Stimulated activated naive B cell treated with anti-CD40 and anti-IgM and Interleukin-4, amounts not matched to agents 10 μg/mL and 1 μg/mL and 100 μg/mL, for 72 hours (primary cell): ENCODE measurements around the gene ZNF135.

Experiments used
- ATAC-seq, 2 donors: fragments of 150-1000 bp; cut with Tn5 transposase; replicated peaks; 2 replicates each; pipeline ENCODE4 v1.10.0; 2021; ENCODE audit warnings: moderate library complexity in 1 of 2
- DNase-seq: peaks from one replicate; pipeline ENCODE4 v3.0.0; 2021
- H3K27ac Mint-ChIP-seq: one replicate; pipeline ENCODE4 v1.8.0; 2022; ENCODE audit warnings: mild to moderate bottlenecking, mixed read lengths
- H3K27me3 Mint-ChIP-seq, 2 donors: one replicate each; pipeline ENCODE4 v1.8.0; 2022; ENCODE audit warnings: mixed read lengths in 2 of 2
- H3K36me3 Mint-ChIP-seq, 2 donors: one replicate each; pipeline ENCODE4 v1.8.0; 2022; ENCODE audit warnings: mixed read lengths in 2 of 2, mild to moderate bottlenecking in 1 of 2
- H3K4me1 Mint-ChIP-seq, 2 donors: one replicate each; pipeline ENCODE4 v1.8.0; 2022; ENCODE audit warnings: mixed read lengths in 2 of 2, mild to moderate bottlenecking in 1 of 2
- H3K4me3 Mint-ChIP-seq, 2 donors: one replicate each; pipeline ENCODE4 v1.8.0; 2022; ENCODE audit warnings: mild to moderate bottlenecking in 2 of 2, mixed read lengths in 2 of 2, moderate library complexity in 1 of 2
- H3K9me3 Mint-ChIP-seq, 2 donors: one replicate each; pipeline ENCODE4 v1.8.0; 2022; ENCODE audit warnings: mixed read lengths in 2 of 2, mild to moderate bottlenecking in 1 of 2

The ZNF135 gene

DNA sequence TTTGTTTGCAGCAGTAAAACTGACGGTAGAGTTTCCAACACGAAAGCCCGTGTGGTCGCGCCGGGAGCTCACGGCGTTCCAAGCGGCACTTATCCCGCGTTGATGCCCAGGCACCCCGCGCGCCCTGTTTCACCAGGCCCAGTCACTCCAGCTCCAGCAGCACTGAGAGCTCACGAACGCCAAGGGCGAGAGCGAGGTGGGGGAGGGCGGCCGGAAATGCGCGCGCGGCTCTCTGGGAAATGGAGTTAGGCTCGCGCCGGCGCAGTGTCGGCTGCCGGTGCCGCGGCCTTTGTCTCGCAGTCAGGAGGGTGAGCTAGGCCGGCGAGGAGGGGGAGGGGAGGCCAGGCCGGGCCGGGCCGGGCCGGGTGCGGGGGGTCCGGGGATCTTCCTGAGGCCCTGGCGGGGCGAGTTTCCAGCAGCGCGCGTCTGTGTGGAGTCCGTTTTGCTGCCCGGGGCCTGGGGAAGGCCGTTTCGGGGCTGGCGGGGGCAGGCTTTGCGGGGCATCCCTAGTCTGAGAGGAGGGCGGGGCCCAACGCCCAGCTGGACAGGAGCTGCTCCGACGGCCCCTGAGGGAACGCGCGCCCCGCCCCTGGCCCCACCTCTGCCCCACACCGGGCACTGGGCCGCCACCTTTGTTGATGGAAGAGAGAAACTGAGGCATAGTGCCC, at the start of gene ZNF135:
TSS of gene ZNF135 (plus strand) at position 280 of the 668 bp plus-strand sequence. CDS start 721 bp downstream, outside the sequence.
- H3K4me1 Mint-ChIP-seq: peaks cover 8 to 18% of the 10 kb centered on the region in 2 donors
- peak within 1 kb of the TSS; percentile 81 to 91 for H3K4me3 Mint-ChIP-seq
- peaks cover 36 to 45% of the 10 kb centered on the region in 2 donors for H3K36me3 Mint-ChIP-seq
- peak; percentile 92 to 93 for ATAC-seq
- H3K27me3 Mint-ChIP-seq: peaks cover 19 to 22% of the 10 kb centered on the region in 2 donors
- H3K9me3 Mint-ChIP-seq: peaks cover 12 to 15% of the 10 kb centered on the region in 2 donors
- DNase-seq: peak; percentile 86
- peak within 1 kb of the TSS; percentile 95 for H3K27ac Mint-ChIP-seq

DNA sequence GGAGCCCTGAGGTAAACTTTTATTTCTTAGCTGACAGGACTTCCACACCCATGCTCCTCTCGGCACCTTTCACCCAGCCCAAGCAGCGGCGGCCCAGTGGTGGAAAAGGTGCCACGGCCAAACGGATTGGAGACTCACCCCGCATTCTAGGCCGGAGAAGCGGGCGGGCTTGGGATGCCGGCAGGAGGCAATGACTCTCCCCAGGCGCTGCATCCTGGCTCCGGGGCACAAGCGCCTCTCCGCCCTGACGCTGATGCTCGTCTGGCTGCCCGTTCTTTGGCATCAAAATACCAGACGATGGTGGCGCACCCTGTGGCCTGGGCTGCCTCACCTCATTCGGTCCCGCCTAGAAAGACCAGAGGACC, 49.8 kb upstream of the ZNF135 start:
- peaks cover 13 to 29% of the 10 kb centered on the region in 2 donors for H3K4me1 Mint-ChIP-seq
- peaks cover 43 to 60% of the 10 kb centered on the region in 2 donors for H3K36me3 Mint-ChIP-seq
- H3K27ac Mint-ChIP-seq: peak overlapping the region; percentile 98
- ATAC-seq (no peak), DNase-seq (no peak)
- peaks cover 13 to 17% of the 10 kb centered on the region in 2 donors for H3K9me3 Mint-ChIP-seq
- peak overlapping the region; percentile 84 to 93 for H3K4me3 Mint-ChIP-seq
- no peaks in the 10 kb centered on the region for H3K27me3 Mint-ChIP-seq

GRCh38 chr19:58009666-58010301, 49.3 kb upstream of the ZNF135 start:
- Mint-ChIP-seq H3K9me3 (peaks cover 9 to 13% of the 10 kb centered on the region in 2 donors), H3K4me1 (peaks cover 8 to 24% of the 10 kb centered on the region in 2 donors), H3K27me3 (no peaks in the 10 kb centered on the region), H3K27ac (peak overlapping the region; percentile 98), H3K4me3 (peak overlapping the region; percentile 84 to 93), H3K36me3 (peaks cover 38 to 55% of the 10 kb centered on the region in 2 donors)
- peak; percentile 87 for DNase-seq
- ATAC-seq: peak; percentile 98

DNA sequence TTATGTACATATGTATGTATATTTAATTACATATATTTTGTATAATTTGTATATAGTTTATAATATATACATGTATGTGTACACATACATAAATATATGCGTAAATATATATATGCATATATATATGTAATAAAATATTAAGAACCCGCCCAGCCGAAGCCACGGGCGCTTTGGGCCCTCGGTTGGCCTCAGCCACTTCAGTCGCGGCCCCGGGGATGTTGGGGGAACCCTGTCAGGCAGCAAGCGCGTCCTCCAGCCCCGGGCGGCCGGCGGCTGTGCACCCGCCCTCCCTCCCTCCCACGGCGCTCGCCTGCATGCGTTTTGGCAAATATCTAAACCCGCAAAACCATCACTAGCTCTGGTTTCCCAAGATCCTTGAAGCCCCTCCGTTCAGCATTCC, 48.6 kb upstream of the ZNF135 start:
- DNase-seq: no peak
- Mint-ChIP-seq H3K9me3 (peaks cover 9 to 11% of the 10 kb centered on the region in 2 donors), H3K27ac (no peak overlapping the region), H3K27me3 (no peaks in the 10 kb centered on the region), H3K36me3 (peaks cover 31 to 48% of the 10 kb centered on the region in 2 donors), H3K4me1 (peaks cover 8 to 20% of the 10 kb centered on the region in 2 donors), H3K4me3 (peak overlapping the region; percentile 60 to 84)
- no peak for ATAC-seq

GRCh38 chr19:58014141-58014540, 44.9 kb upstream of the ZNF135 start:
- Mint-ChIP-seq H3K9me3 (peaks cover 4% of the 10 kb centered on the region in 2 donors), H3K27ac (no peak overlapping the region), H3K27me3 (peaks cover 8 to 18% of the 10 kb centered on the region in 2 donors), H3K4me1 (peaks cover 2 to 5% of the 10 kb centered on the region in 2 donors), H3K4me3 (no peak overlapping the region), H3K36me3 (peaks cover 12 to 20% of the 10 kb centered on the region in 2 donors)
- no peak for ATAC-seq
- no peak for DNase-seq

- no peak overlapping the region for H3K4me3 Mint-ChIP-seq
- H3K27me3 Mint-ChIP-seq: peaks cover 8 to 18% of the 10 kb centered on the region in 2 donors
- DNase-seq (no peak), ATAC-seq (no peak)
- no peak overlapping the region for H3K27ac Mint-ChIP-seq
- H3K36me3 Mint-ChIP-seq: peaks cover 0 to 4% of the 10 kb centered on the region in 2 donors
- H3K4me1 Mint-ChIP-seq: peaks cover 0 to 5% of the 10 kb centered on the region in 2 donors
- peaks cover 2 to 4% of the 10 kb centered on the region in 2 donors for H3K9me3 Mint-ChIP-seq
Observed at GRCh38 chr19:58020129-58020528, 39.0 kb upstream of the ZNF135 start.

DNA sequence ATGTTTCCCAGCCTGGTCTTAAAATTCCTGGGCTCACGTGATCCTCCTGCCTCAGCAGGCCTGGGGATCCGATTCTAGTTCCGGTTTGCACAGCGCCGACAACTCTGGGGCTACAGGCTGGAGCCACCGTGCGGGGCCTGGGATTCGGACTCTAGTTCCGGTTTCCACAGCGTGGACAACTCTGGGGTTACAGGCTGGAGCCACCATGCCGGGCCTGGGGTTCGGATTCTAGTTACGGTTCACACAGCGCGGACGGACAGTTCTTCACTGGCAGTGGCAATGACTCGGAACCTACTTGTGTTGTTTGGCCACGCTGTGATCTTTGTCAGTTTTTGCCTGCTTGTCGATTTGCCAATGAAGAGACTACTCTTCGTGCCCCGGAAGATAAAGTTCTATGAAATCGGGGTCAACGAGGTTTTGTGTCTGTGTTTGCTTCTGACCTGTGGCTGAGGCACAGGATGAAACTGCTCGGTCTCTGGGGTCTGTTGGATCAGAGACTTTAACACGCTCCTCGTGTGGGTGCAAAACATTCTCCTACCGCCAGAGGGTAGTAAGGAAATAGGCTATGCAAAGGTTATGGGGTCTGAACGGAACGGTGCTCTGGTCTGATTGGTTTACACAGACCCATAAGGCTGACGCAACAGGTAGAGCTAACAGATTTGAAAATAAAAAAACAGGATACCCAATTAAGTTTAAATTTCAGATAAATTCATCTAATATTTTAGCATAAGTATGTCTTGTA, 37.4 kb upstream of the ZNF135 start:
- peaks cover 4 to 6% of the 10 kb centered on the region in 2 donors for H3K9me3 Mint-ChIP-seq
- peaks cover 4 to 13% of the 10 kb centered on the region in 2 donors for H3K27me3 Mint-ChIP-seq
- H3K4me1 Mint-ChIP-seq: peaks cover 0 to 5% of the 10 kb centered on the region in 2 donors
- peak overlapping the region; percentile 51 for H3K27ac Mint-ChIP-seq
- H3K4me3 Mint-ChIP-seq: no peak overlapping the region
- peak; percentile 71 for DNase-seq
- peaks cover 0 to 4% of the 10 kb centered on the region in 2 donors for H3K36me3 Mint-ChIP-seq
- ATAC-seq: peak; percentile 99

GRCh38 chr19:58022283-58022660, 36.8 kb upstream of the ZNF135 start:
- Mint-ChIP-seq H3K4me3 (no peak overlapping the region), H3K9me3 (peaks cover 4 to 6% of the 10 kb centered on the region in 2 donors), H3K27me3 (peaks cover 4 to 17% of the 10 kb centered on the region in 2 donors), H3K27ac (no peak overlapping the region), H3K36me3 (peaks cover 0 to 4% of the 10 kb centered on the region in 2 donors), H3K4me1 (peaks cover 0 to 5% of the 10 kb centered on the region in 2 donors)
- ATAC-seq (peak in 1 of 2 donors; percentile 25), DNase-seq (no peak)

DNA sequence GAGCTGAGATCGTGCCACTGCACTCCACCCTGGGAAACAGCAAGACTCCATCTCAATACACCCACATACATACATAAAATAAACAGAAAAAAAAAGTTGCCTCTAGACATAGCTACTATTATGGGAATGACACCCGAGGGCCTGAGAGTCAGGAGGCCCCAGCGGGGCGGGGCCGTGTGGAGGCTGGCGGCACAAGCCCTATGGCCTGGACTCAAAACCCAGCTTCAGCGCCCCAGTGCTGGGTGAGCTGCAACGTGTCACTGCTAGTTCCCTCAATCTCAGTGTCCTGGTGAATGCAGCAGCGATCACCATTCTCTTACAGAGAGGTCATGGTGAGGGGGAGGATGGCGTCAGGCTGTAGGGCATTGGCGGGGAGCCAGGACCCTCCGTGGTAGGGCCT, 34.4 kb upstream of the ZNF135 start:
- Mint-ChIP-seq H3K9me3 (peaks cover 7 to 8% of the 10 kb centered on the region in 2 donors), H3K4me1 (peaks cover 0 to 5% of the 10 kb centered on the region in 2 donors), H3K4me3 (no peak overlapping the region), H3K27ac (no peak overlapping the region), H3K36me3 (peaks cover 0 to 7% of the 10 kb centered on the region in 2 donors), H3K27me3 (peaks cover 11 to 15% of the 10 kb centered on the region in 2 donors)
- DNase-seq (no peak), ATAC-seq (no peak)

- H3K27me3 Mint-ChIP-seq: peaks cover 40 to 54% of the 10 kb centered on the region in 2 donors
- DNase-seq (peak; percentile 81), ATAC-seq (peak; percentile 95 to 98)
- H3K4me3 Mint-ChIP-seq: peak within 1 kb of the TSS; percentile 81 to 84
- H3K36me3 Mint-ChIP-seq: peaks cover 13 to 25% of the 10 kb centered on the region in 2 donors
- peaks cover 20 to 24% of the 10 kb centered on the region in 2 donors for H3K9me3 Mint-ChIP-seq
- H3K4me1 Mint-ChIP-seq: peaks cover 7 to 14% of the 10 kb centered on the region in 2 donors
- H3K27ac Mint-ChIP-seq: peak within 1 kb of the TSS; percentile 91
Observed at GRCh38 chr19:58033741-58034476, 25.2 kb upstream of the ZNF135 start, which contains the start of gene ZSCAN1. TSS of gene ZSCAN1 (plus strand) at chr19:58034025. CDS start at chr19:58037837, 3,812 bp downstream.

DNA sequence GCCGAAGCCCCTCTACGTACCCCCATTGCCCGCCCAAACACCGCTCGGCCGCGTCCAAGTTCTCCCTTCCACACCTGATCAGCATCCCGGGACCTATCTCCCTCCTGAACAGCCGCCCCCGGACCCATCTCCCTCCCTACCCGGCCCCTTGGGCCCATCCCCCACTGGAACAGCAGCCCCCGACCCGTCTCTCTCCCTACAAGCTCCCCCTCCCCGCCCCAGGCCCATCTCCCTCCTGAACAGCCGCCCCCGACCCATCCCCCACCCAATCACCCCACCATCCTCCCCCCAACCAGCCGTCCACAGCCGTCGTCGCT, 24.6 kb upstream of the ZNF135 start:
- no peak for DNase-seq
- Mint-ChIP-seq H3K4me1 (peaks cover 7 to 14% of the 10 kb centered on the region in 2 donors), H3K4me3 (peak overlapping the region; percentile 57 to 81), H3K9me3 (peaks cover 19 to 24% of the 10 kb centered on the region in 2 donors), H3K27ac (no peak overlapping the region), H3K27me3 (peaks cover 37 to 56% of the 10 kb centered on the region in 2 donors), H3K36me3 (peaks cover 13 to 22% of the 10 kb centered on the region in 2 donors)
- ATAC-seq: no peak

GRCh38 chr19:58035863-58036262, 23.2 kb upstream of the ZNF135 start:
- H3K27me3 Mint-ChIP-seq: peaks cover 39 to 66% of the 10 kb centered on the region in 2 donors
- peaks cover 13 to 25% of the 10 kb centered on the region in 2 donors for H3K36me3 Mint-ChIP-seq
- H3K27ac Mint-ChIP-seq: no peak overlapping the region
- ATAC-seq (no peak), DNase-seq (no peak)
- H3K4me3 Mint-ChIP-seq: peak overlapping the region in 1 of 2 donors; percentile 3
- H3K9me3 Mint-ChIP-seq: peaks cover 22 to 24% of the 10 kb centered on the region in 2 donors
- H3K4me1 Mint-ChIP-seq: peaks cover 7 to 14% of the 10 kb centered on the region in 2 donors

GRCh38 chr19:58037927-58038687, 21.0 kb upstream of the ZNF135 start:
- Mint-ChIP-seq H3K4me3 (no peak overlapping the region), H3K4me1 (peaks cover 7 to 14% of the 10 kb centered on the region in 2 donors), H3K9me3 (peaks cover 24% of the 10 kb centered on the region in 2 donors), H3K27ac (no peak overlapping the region), H3K27me3 (peaks cover 42 to 80% of the 10 kb centered on the region in 2 donors), H3K36me3 (peaks cover 18 to 25% of the 10 kb centered on the region in 2 donors)
- ATAC-seq (no peak), DNase-seq (no peak)
